ENCODE results near the gene MYF5.

The MYF5 gene

DNA sequence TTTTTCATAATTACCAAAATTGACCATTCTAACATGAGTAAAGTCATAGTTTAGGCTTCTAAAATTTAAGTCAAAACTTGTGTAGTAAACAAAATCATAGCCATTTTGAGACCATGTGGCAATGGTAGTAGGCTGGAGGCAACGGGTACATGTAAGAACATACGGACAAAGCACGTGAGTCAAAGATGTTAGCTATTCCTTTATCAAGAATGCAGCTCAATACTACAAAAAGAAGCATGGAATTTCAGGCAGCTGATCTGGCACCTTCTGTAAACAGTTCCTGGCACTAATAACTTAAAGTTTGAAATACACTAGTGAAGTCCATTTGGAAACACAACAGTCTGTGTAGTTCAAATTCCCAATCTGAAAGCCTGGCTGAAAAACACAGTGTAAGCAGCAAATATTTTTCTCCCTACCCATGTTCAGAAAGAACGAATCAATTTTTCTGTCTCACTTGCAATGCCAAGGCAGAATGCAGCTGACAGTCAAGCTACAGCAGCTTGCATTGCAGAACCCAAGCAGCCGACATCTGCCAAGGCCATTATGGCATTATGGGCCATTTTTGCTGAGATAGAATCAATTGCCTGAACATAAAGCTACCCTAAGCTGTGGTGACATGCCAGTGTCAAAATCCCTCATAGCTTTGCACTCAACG, 29.3 kb downstream of the MYF5 start:
- TF ChIP-seq, protein P1, sequence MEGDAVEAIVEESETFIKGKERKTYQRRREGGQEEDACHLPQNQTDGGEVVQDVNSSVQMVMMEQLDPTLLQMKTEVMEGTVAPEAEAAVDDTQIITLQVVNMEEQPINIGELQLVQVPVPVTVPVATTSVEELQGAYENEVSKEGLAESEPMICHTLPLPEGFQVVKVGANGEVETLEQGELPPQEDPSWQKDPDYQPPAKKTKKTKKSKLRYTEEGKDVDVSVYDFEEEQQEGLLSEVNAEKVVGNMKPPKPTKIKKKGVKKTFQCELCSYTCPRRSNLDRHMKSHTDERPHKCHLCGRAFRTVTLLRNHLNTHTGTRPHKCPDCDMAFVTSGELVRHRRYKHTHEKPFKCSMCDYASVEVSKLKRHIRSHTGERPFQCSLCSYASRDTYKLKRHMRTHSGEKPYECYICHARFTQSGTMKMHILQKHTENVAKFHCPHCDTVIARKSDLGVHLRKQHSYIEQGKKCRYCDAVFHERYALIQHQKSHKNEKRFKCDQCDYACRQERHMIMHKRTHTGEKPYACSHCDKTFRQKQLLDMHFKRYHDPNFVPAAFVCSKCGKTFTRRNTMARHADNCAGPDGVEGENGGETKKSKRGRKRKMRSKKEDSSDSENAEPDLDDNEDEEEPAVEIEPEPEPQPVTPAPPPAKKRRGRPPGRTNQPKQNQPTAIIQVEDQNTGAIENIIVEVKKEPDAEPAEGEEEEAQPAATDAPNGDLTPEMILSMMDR (conservative IDR thresholded peaks at IDR 0.05), result no peak
- TF ChIP-seq ZFX (IDR thresholded peaks at IDR 0.05), result no peak
- H3K27ac ChIP-seq, result no peak overlapping the region; the same call in 1 of the 2 replicates

DNA sequence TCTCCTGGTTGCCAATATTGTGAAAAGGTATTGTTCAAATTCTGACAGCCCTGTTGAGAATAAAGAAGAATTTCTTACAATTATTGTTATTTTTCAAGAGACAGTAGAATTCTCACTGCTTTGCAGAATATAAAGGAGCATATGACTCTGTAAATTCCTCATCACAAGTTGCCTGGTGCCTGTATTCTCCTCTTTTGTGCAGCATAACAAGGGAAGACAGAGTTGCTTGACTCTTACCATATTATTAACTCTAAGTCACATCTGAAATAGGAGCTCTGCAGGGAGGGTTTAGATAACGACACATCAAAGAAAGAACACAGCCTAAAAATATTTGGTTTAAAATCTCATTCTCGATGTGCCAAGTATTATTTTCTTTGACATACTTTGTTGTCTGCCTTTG, 31.1 kb downstream of the MYF5 start:
- no peak for TF ChIP-seq ZFX (IDR thresholded peaks at IDR 0.05)
- TF ChIP-seq, protein P1 (conservative IDR thresholded peaks at IDR 0.05), result no peak
- no peak overlapping the region for H3K27ac ChIP-seq

DNA sequence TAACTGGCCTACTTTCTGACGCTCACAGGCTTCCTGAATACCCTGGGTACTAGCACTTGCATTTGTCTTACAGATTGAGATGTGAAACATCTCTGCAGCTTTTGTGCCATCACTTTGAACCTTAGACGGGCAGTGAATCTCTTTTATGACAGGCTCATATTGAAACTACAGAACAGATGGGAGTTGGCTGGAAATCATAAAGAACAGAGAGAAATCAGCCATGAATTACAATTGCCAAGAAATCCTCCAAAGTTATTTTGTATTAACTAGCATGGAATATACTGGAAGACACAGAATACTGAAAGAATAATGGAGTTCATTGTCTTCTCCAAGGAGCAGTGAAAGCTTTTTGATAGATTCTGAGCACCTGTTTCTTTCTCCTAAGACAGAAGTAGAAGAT, 32.7 kb downstream of the MYF5 start:
- H3K27ac ChIP-seq, result no peak overlapping the region
- TF ChIP-seq ZFX (IDR thresholded peaks at IDR 0.05), result no peak
- TF ChIP-seq, protein P1 (conservative IDR thresholded peaks at IDR 0.05), result no peak

DNA sequence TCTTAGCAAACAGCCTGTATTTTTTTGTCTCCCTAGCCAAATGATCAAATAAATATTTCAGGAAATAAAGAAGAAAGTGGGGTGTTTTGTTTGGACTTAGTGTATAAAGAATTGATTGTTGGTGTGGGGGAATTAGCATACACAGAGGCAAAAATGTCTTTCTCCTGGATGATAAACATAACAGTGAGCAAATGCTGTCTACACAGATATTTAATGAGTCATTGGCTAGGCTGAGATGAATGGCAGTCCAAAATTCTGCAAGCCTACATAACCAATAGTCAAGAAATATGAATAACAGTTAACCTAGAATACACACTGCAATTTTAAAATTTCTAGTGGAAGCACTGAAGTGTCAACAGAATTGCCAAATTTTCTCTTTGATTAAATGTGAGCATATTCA, 35.8 kb downstream of the MYF5 start:
- TF ChIP-seq, protein P1 (conservative IDR thresholded peaks at IDR 0.05), result no peak
- TF ChIP-seq ZFX (IDR thresholded peaks at IDR 0.05), result no peak
- no peak overlapping the region for H3K27ac ChIP-seq

DNA sequence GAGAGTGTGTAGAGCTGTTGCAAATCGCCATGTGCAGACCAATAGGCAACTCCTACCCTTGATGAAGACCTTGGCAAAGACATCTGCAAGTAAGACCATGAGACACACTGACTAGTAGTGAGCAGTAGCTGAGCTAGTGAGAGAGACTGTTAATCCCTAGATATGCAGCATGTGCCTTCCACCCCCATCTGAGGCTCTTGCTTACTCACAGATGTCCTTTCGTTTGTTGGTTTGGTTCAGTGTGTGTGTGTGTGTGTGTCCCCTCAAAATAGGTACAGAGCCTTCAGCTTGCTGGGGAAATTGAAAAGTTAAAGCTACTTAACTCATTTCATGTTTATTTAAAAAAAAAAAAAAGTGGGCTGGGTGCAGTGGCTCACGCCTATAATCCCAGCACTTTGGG, 37.6 kb downstream of the MYF5 start:
- H3K27ac ChIP-seq, result no peak overlapping the region
- TF ChIP-seq ZFX (IDR thresholded peaks at IDR 0.05), result no peak
- TF ChIP-seq, protein P1 (conservative IDR thresholded peaks at IDR 0.05), result no peak

DNA sequence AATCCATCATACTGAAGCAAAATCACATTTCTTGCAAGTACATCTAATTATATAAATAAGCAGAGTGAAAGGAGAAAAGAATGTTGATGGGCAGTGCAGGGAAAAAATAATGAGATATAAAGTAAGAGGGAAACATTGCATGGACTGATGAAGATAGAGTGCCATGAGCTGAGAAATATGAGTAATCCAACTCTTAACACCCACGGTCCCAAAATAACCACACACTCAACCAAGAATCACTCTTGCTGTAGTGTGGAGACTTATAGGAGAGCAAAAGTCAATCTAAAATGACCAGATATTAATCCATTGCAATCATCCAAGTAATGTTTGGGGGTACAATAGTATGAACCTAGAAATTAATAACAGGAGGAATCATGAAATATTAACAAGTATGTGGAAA, 40.2 kb downstream of the MYF5 start:
- TF ChIP-seq ZFX (IDR thresholded peaks at IDR 0.05), result no peak
- TF ChIP-seq, protein P1 (conservative IDR thresholded peaks at IDR 0.05), result no peak

DNA sequence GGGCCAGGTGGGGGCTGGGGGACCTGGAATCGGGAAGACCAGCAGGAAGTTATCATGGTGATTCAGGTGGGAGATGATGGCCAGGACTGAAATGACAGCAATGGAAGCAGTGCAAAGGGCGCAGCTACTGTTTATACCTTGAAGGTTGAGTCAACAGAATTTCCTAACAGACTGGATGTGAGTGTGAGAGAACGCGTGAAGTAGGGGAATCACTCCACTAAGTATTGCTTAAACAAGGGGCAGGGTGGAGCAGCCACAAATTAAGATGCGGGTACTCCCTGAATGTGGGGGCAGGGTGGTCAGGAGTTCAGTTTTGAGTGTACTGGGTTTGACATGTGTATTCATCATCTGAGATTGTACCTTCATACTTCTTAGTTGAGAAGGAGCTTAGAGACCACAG, 45.1 kb downstream of the MYF5 start:
- TF ChIP-seq, protein P1 (conservative IDR thresholded peaks at IDR 0.05), result no peak
- no peak for TF ChIP-seq ZFX (IDR thresholded peaks at IDR 0.05)
- H3K27ac ChIP-seq, result peak overlapping the region; percentile 0; the same call in 1 of the 2 replicates

More for the DNA sequence above, 40.2 kb downstream of the MYF5 start:
- no peak overlapping the region for H3K27ac ChIP-seq

Data from C4-2B (cell line).